ENCODE measurements around the gene AKNAD1.

- TF ChIP-seq EZH2 (IDR thresholded peaks at IDR 0.05): no peak
- TF ChIP-seq POLR2AphosphoS5 (IDR thresholded peaks at IDR 0.05; ENCODE audit: borderline replicate concordance, low read depth, low read length): no peak
- TF ChIP-seq FOXP2 (optimal IDR thresholded peaks at IDR 0.05; ENCODE audit: control extremely low read depth, extremely low read length, insufficient read depth): no peak
Observed at GRCh38 chr1:108777839-108778238, 79.1 kb downstream of the AKNAD1 start.

Measured in SK-N-MC (cell line).